Mesendoderm (in vitro differentiated cells): Measurements from ENCODE around the gene NINJ1.
A peak's percentile ranks its signal among the peaks of the same experiment; 100 is the strongest.

Experiments
- DNase-seq: peaks from one replicate; pipeline ENCODE4 v3.0.0; 2013
- H2AK5ac ChIP-seq: 2 replicates; pipeline ENCODE4 v1.6.1; 2013; ENCODE audit warnings: low read length, inconsistent platforms
- H2BK120ac ChIP-seq: 2 replicates; pipeline ENCODE4 v1.6.1; 2013; ENCODE audit warnings: low read depth, mild to moderate bottlenecking, low read length, moderate library complexity, mixed read lengths
- H2BK15ac ChIP-seq: replicated peaks from 2 replicates; pipeline ENCODE4 v1.6.1; 2013; ENCODE audit warnings: low read depth, mild to moderate bottlenecking, moderate library complexity
- H2BK5ac ChIP-seq: 2 replicates; pipeline ENCODE4 v1.6.1; 2013; ENCODE audit warnings: low read length, inconsistent platforms
- H3K18ac ChIP-seq: 2 replicates; pipeline ENCODE4 v1.6.1; 2013; ENCODE audit warnings: mild to moderate bottlenecking, low read length, mixed read lengths
- H3K23ac ChIP-seq: one replicate; pipeline ENCODE4 v1.6.1; 2013; ENCODE audit warnings: low read length
- H3K27ac ChIP-seq: 2 replicates; pipeline ENCODE4 v1.5.1; 2013; ENCODE audit warnings: low read depth, mild to moderate bottlenecking, inconsistent platforms, low read length, moderate library complexity
- H3K27me3 ChIP-seq: 2 replicates; pipeline ENCODE4 v1.6.1; 2013; ENCODE audit warnings: low read length, control low read depth, mild to moderate bottlenecking, inconsistent platforms; ENCODE audit not compliant: insufficient read depth, poor library complexity
- H3K36me3 ChIP-seq: 2 replicates; pipeline ENCODE4 v1.6.1; 2013; ENCODE audit warnings: low read length, inconsistent platforms; ENCODE audit not compliant: control insufficient read depth, insufficient read depth
- H3K4ac ChIP-seq: one replicate; pipeline ENCODE4 v1.6.1; 2013; ENCODE audit warnings: low read depth, mild to moderate bottlenecking, low read length, moderate library complexity
- H3K4me1 ChIP-seq: 2 replicates; pipeline ENCODE4 v1.6.1; 2013; ENCODE audit warnings: low read depth, low read length, inconsistent platforms; ENCODE audit not compliant: control insufficient read depth
- H3K4me2 ChIP-seq: 2 replicates; pipeline ENCODE4 v1.6.1; 2013; ENCODE audit warnings: low read length
- H3K4me3 ChIP-seq: 2 replicates; pipeline ENCODE4 v1.5.1; 2013; ENCODE audit warnings: mild to moderate bottlenecking, low read length
- H3K56ac ChIP-seq: one replicate; pipeline ENCODE4 v1.6.1; 2013; ENCODE audit warnings: low read length
- H3K79me1 ChIP-seq: 2 replicates; pipeline ENCODE4 v1.6.1; 2013; ENCODE audit warnings: low read length, inconsistent platforms
- H3K79me2 ChIP-seq: 2 replicates; pipeline ENCODE4 v1.6.1; 2013; ENCODE audit warnings: mild to moderate bottlenecking, low read length; ENCODE audit not compliant: control insufficient read depth, insufficient read depth
- H3K9ac ChIP-seq: 2 replicates; pipeline ENCODE4 v1.6.1; 2013; ENCODE audit warnings: low read length, inconsistent platforms
- H4K5ac ChIP-seq: one replicate; pipeline ENCODE4 v1.6.1; 2013; ENCODE audit warnings: low read length
- H4K8ac ChIP-seq: one replicate; pipeline ENCODE4 v1.6.1; 2013; ENCODE audit warnings: low read depth, mild to moderate bottlenecking, control low read depth, low read length, moderate library complexity
- WGBS: extraction: QIAGEN DNeasy Blood & Tissue Kit; methylation state at CpG from one replicate; pipeline ENCODE4 v1.1.7; 2013; ENCODE audit warnings: low lambda C conversion rate, missing lambda C conversion rate; ENCODE audit not compliant: insufficient coverage; ENCODE audit errors: extremely low coverage; 5-methylcytosine and 5-hydroxymethylcytosine counted together

The NINJ1 gene

GRCh38 chr9:93132946-93133680 lies 938 bp downstream of the NINJ1 start:
- H3K4ac ChIP-seq: no peak overlapping the region
- no peak overlapping the region for H2BK5ac ChIP-seq
- no peaks in the 10 kb centered on the region for H3K4me1 ChIP-seq
- H2AK5ac ChIP-seq: peak overlapping the region; percentile 30
- no peaks in the 10 kb centered on the region for H3K79me2 ChIP-seq
- peak overlapping the region; percentile 44 for H3K4me3 ChIP-seq
- H3K18ac ChIP-seq: no peak overlapping the region
- no peaks in the 10 kb centered on the region for H3K79me1 ChIP-seq
- peak; percentile 72 for DNase-seq
- peak overlapping the region; percentile 77 for H3K9ac ChIP-seq
- H3K27ac ChIP-seq: no peak overlapping the region
- no peak overlapping the region for H2BK15ac ChIP-seq
- peak overlapping the region; percentile 84 for H3K56ac ChIP-seq
- H3K4me2 ChIP-seq: peak overlapping the region; percentile 59
- H3K36me3 ChIP-seq: no peaks in the 10 kb centered on the region
- no peak overlapping the region for H4K8ac ChIP-seq
- H4K5ac ChIP-seq: no peak overlapping the region
- no CpG with 5 or more reads among the region's 21 CpGs for WGBS
- H3K23ac ChIP-seq: peak overlapping the region; percentile 66
- H3K27me3 ChIP-seq: no peaks in the 10 kb centered on the region
- no peak overlapping the region for H2BK120ac ChIP-seq

GRCh38 chr9:93132287-93132927 lies 1.6 kb downstream of the NINJ1 start:
- peak overlapping the region; percentile 77 for H3K9ac ChIP-seq
- WGBS: no CpG with 5 or more reads among the region's 12 CpGs
- H3K27me3 ChIP-seq: no peaks in the 10 kb centered on the region

GRCh38 chr9:93131599-93132286 lies 2.3 kb downstream of the NINJ1 start:
- H2BK5ac ChIP-seq: no peak overlapping the region
- no peak overlapping the region for H2BK15ac ChIP-seq
- no peak overlapping the region for H3K23ac ChIP-seq
- H3K79me1 ChIP-seq: no peaks in the 10 kb centered on the region
- no peak overlapping the region for H3K27ac ChIP-seq
- no peak overlapping the region for H3K4ac ChIP-seq
- no peak overlapping the region for H2BK120ac ChIP-seq
- H4K8ac ChIP-seq: no peak overlapping the region
- H3K18ac ChIP-seq: no peak overlapping the region
- no peak overlapping the region for H3K4me3 ChIP-seq
- WGBS: no CpG with 5 or more reads among the region's 13 CpGs
- H3K4me1 ChIP-seq: no peaks in the 10 kb centered on the region
- H2AK5ac ChIP-seq: no peak overlapping the region
- no peaks in the 10 kb centered on the region for H3K27me3 ChIP-seq
- no peak for DNase-seq
- no peaks in the 10 kb centered on the region for H3K36me3 ChIP-seq
- no peak overlapping the region for H3K9ac ChIP-seq
- H3K56ac ChIP-seq: no peak overlapping the region
- no peaks in the 10 kb centered on the region for H3K79me2 ChIP-seq
- H3K4me2 ChIP-seq: no peak overlapping the region
- no peak overlapping the region for H4K5ac ChIP-seq

More at GRCh38 chr9:93132287-93132927, 1.6 kb downstream of the NINJ1 start:
- H3K27ac ChIP-seq: no peak overlapping the region
- H3K79me2 ChIP-seq: no peaks in the 10 kb centered on the region
- peak overlapping the region; percentile 66 for H3K23ac ChIP-seq
- H2BK5ac ChIP-seq: no peak overlapping the region
- peak overlapping the region; percentile 84 for H3K56ac ChIP-seq
- no peak overlapping the region for H3K18ac ChIP-seq
- no peak overlapping the region for H3K4me3 ChIP-seq
- no peaks in the 10 kb centered on the region for H3K79me1 ChIP-seq
- no peaks in the 10 kb centered on the region for H3K36me3 ChIP-seq
- H3K4me1 ChIP-seq: no peaks in the 10 kb centered on the region
- no peak overlapping the region for H4K5ac ChIP-seq
- H2AK5ac ChIP-seq: no peak overlapping the region
- no peak overlapping the region for H2BK15ac ChIP-seq
- H4K8ac ChIP-seq: no peak overlapping the region
- H3K4me2 ChIP-seq: no peak overlapping the region
- H3K4ac ChIP-seq: no peak overlapping the region
- no peak for DNase-seq
- no peak overlapping the region for H2BK120ac ChIP-seq

- no CpG with 5 or more reads among the region's 15 CpGs for WGBS
- H3K79me1 ChIP-seq: no peaks in the 10 kb centered on the region
- no peaks in the 10 kb centered on the region for H3K27me3 ChIP-seq
- no peak overlapping the region for H2BK120ac ChIP-seq
- no peak overlapping the region for H3K56ac ChIP-seq
- no peak overlapping the region for H3K23ac ChIP-seq
- no peak overlapping the region for H2BK5ac ChIP-seq
- H4K5ac ChIP-seq: no peak overlapping the region
- H3K79me2 ChIP-seq: no peaks in the 10 kb centered on the region
- no peaks in the 10 kb centered on the region for H3K36me3 ChIP-seq
- no peak overlapping the region for H3K27ac ChIP-seq
- H3K4me3 ChIP-seq: no peak overlapping the region
- H2AK5ac ChIP-seq: no peak overlapping the region
- no peak overlapping the region for H4K8ac ChIP-seq
- H3K4me1 ChIP-seq: no peaks in the 10 kb centered on the region
- no peak overlapping the region for H3K4me2 ChIP-seq
- H3K4ac ChIP-seq: no peak overlapping the region
- H2BK15ac ChIP-seq: no peak overlapping the region
- no peak for DNase-seq
- H3K18ac ChIP-seq: no peak overlapping the region
- H3K9ac ChIP-seq: no peak overlapping the region
Observed at GRCh38 chr9:93130861-93131481, 3.1 kb downstream of the NINJ1 start.

- Histone ChIP-seq H4K8ac (no peak overlapping the region), H3K4ac (no peak overlapping the region), H2BK5ac (no peak overlapping the region), H3K4me1 (no peaks in the 10 kb centered on the region), H3K79me2 (no peaks in the 10 kb centered on the region), H2AK5ac (no peak overlapping the region), H3K79me1 (no peaks in the 10 kb centered on the region), H3K23ac (no peak overlapping the region), H3K18ac (no peak overlapping the region), H3K27ac (no peak overlapping the region), H2BK15ac (no peak overlapping the region), H3K4me2 (no peak overlapping the region), H3K36me3 (no peaks in the 10 kb centered on the region), H3K4me3 (no peak overlapping the region), H3K56ac (no peak overlapping the region), H2BK120ac (no peak overlapping the region), H3K27me3 (no peaks in the 10 kb centered on the region), H4K5ac (no peak overlapping the region), H3K9ac (no peak overlapping the region)
- WGBS: no CpG with 5 or more reads among the region's 11 CpGs
- no peak for DNase-seq
Observed at GRCh38 chr9:93129691-93130500, 4.2 kb downstream of the NINJ1 start.
